GM21360 (cell line): ENCODE measurements around the gene OR2F1.
"Not testable (repeated sequence)": the region's sequence is repeated elsewhere in the genome, so short reads cannot be mapped to it uniquely, and the experiment has no call there.

Source experiments
- ATAC-seq: cut with Tn5 transposase; IDR thresholded peaks from one replicate; pipeline ENCODE4 v1.9.1; 2021; ENCODE audit warnings: mild to moderate bottlenecking, moderate library complexity; ENCODE audit not compliant: unreplicated experiment

OR2F1 gene

DNA sequence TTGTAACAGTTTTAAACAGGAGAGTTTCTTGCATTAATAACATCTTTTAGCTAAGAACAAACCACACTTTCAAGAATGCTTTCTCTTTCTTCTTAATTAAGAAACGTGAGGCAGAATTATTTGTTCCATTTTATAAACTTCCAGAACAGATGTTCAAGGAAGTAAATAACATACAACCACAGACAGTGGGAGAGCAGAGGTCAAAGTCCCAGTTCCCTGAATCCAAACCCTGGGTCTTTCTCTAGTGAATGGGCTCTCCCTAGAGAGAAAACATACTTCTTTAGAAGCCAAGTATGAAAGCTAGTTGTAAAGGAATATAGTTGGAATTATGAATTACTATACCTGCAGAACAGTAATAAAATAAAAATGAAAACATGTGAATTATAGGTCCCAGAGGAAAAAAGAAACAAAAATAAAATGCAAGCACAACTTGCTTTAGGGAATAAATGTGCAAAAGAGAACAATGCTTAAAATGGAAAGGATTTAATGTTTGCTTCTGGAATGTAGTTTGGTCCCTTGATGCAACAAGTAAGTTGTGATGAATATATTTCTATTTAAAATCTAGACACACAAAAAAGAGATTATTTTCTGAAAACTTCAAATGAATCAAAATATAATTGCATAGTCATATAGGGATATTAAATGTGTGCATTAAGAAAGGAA is 51.5 kb downstream of the OR2F1 start:
- ATAC-seq: no peak

DNA sequence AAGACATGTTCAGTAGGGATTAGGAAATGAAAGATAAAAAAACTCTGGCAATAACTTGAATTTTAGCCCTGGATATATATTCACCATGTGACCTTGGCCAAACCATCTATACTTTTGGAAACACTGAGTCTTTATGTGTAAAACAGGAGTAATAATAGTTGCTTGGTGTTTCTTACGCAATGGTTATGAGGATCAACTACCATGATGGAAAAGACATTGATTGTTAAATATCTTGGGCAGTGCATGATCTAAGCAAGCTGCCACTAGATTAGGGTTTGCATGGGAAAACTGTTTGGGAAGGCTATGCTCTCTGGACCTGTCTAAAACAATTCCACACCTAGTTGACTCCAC is 52.0 kb downstream of the OR2F1 start:
- no peak for ATAC-seq

DNA sequence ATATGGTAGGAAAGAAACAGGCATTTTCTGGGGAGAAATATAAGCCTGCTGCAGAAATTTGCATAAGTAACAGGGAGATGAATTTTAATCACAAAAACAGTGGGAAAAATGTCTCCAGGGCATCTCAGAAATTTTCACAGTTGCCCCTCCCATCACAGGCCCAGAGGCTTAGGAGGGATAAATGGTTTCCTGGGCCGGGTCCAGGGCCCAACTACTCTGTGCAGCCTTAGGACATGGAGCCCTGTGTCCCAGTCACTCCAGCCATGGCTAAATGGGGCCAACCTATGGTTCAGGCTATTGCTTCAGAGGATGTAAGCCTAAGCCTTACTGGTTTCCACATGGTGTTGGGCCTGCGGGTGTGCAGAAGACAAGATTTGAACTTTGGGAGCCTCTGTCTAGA is 54.7 kb downstream of the OR2F1 start:
- ATAC-seq: no peak

DNA sequence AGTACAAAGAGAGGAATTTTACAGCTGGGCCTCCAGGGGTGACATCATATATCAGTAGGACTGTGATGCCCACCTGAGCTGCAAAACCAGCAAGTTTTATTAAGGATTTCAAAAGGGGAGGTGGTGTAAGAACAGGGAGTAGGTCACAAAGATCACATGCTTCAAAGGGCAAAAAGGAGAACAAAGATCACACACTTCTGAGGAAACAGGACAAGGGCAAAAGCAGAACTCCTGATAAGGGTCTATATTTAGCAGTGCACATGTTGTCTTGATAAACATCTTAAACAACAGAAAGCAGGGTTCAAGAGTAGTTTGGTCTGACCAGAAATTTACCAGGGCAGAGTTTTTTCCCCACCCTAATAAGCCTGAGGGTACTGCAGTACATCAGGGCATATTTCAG is 55.4 kb downstream of the OR2F1 start:
- ATAC-seq: not testable (repeated sequence)

DNA sequence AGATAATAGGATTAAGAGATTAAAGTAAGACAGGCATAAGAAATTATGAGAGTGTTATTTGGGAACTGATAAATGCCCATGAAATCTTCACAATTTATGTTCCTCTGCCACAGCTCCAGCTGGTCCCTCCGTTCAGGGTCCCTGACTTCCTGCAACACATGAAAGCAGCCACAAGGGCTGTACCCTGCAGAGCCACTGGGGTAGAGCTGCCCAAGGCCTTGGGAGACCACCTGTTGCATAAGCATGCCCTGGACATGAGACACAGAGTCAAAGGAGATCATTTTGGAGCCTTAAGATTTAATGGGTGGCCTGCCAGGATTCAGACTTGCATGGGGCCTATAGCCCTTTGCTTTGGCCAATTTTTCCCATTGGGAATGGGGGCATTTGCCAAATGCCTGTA is 56.2 kb downstream of the OR2F1 start:
- ATAC-seq: not testable (repeated sequence)

DNA sequence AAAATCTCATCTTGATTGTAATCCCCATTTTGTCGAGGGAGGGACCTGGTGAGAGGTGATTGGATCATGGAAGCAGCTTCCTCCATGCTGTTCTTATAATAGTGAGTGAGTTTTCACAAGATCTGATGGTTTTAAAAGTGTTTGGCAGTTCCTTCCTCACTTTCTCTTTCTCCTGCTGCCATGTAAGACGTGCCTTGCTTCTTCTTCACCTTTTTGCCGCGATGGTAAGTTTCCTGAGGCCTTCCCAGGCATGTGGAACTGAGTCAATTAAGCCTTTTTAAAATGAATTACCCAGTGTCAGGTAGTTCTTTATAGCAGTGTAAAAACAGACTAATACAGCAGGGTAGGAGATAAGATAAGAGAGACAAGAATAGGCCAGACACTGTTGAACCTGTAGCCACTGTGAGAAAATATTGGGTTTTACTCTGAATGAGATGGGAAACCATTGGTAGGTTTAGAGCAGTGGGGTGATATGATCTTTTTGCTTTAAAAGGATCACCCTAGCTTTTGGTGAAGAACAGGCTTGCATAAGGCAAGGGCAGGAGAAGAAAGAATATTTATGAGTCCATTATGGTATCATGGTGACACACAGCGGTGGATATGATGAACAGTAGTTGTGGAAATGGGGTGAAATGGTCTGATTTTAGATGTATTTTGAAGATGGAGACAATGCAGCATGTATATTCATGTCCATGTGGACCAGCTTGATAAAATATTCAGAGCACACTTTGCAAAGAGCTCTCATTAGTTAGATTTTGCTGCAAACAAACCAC is 57.0 kb downstream of the OR2F1 start:
- no peak for ATAC-seq
